Ectodermal cell (in vitro differentiated cells): ENCODE results near the gene AGTR1.

ENCODE experiments used
- H3K27ac ChIP-seq: 2 replicates; pipeline ENCODE4 v1.7.0; 2013; ENCODE audit warnings: mild to moderate bottlenecking, low read depth, low read length; ENCODE audit not compliant: insufficient read depth, poor library complexity, severe bottlenecking
- H3K27me3 ChIP-seq: 2 replicates; pipeline ENCODE4 v1.7.0; 2013; ENCODE audit warnings: mild to moderate bottlenecking, low read length; ENCODE audit not compliant: insufficient read depth, control insufficient read depth, poor library complexity, severe bottlenecking
- H3K36me3 ChIP-seq: one replicate; pipeline ENCODE4 v1.7.0; 2013; ENCODE audit warnings: low read length; ENCODE audit not compliant: control insufficient read depth, insufficient read depth
- H3K4me1 ChIP-seq: one replicate; pipeline ENCODE4 v1.7.0; 2013; ENCODE audit warnings: low read length; ENCODE audit not compliant: control insufficient read depth, insufficient read depth
- H3K4me3 ChIP-seq: 2 replicates; pipeline ENCODE4 v1.7.0; 2013; ENCODE audit warnings: low read depth, low read length, control low read depth; ENCODE audit not compliant: insufficient read depth
- H3K9me3 ChIP-seq: 2 replicates; pipeline ENCODE4 v1.7.0; 2013; ENCODE audit warnings: mild to moderate bottlenecking, low read length, moderate library complexity; ENCODE audit not compliant: control insufficient read depth
- WGBS, 2 experiments: methylation state at CpG; one replicate each; pipeline ENCODE4 v1.1.7; 2013; ENCODE audit warnings: missing lambda C conversion rate in 2 of 2; 5-methylcytosine and 5-hydroxymethylcytosine counted together

The AGTR1 gene

DNA sequence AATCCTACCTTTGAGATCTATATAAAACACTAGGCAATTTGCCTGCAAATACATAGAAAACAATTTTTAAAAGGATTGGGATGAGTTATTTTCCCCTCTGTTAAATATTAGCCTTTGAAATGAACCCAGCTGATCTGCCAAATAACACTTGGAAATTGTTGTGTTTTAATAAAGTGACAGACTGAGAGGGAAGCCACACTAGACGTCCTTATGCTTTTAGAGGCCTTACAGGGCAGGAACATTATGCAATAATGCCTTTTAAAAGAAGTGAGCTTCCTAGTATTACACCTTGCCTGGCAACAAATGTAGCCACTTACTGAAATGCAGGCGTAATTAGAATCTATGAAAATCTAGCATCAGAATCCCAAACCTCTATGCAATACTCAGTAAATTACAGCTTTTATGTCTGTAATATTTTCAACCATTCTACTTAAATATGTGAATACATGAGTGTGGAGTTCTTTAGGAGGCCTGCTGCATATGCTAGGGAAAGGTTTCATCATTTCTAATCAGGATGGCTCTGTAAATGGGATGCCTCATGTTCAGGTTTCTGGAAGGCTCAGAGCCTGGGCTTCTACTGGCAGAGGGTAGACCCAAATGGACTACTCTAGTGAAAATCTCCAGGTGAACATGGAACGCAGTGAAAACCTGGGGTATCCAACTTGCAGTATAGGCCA, 20.3 kb downstream of the AGTR1 start:
- 87 to 89% methylated on average over 3 of the region's 3 CpGs for WGBS, 2 experiments
- Histone ChIP-seq H3K27ac (no peak overlapping the region), H3K36me3 (no peaks in the 10 kb centered on the region), H3K9me3 (no peaks in the 10 kb centered on the region), H3K4me3 (no peak overlapping the region), H3K4me1 (no peaks in the 10 kb centered on the region), H3K27me3 (no peaks in the 10 kb centered on the region)

DNA sequence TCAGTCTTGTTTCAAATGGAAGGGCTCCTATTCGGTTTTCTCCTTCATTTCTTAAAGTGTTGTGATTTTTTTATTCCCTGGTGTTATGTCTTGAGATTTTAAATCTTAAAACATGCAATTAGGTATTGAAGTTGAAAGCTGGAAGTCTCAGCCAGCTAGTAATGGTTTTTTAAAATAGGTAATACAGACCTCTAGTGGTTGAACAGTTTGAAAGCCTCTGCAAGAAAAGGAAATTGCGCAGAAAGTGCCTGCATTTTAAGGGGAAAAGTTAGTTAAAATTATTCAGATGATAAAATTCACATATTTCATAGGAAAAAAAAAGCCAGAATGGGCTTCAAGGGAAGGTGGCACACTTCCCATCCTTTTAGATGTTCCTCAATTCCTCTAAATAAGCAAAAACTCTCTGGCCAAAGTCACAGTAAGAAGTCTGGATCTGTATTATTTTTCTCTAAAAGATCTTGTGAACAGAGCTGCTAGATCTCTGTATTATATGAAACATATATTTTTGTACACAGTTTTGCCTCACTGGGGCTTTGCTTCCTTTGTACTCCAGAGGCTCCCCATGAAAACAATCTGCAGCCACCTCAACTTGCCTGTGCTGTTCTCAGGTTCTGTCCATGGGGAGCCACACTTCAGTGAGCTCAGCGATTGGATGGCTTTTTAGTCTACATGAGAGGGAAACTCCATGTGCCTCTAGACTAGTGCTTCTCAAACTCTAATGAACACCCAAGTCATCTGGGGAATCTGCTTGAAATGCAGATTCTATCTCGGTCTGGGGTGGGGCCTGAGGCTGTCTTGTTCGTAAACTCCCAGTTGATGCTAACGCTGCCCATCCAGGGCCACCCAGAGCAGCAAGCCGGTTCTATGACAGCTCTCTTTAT, 21.5 kb downstream of the AGTR1 start:
- H3K4me3 ChIP-seq, result no peak overlapping the region
- no peaks in the 10 kb centered on the region for H3K9me3 ChIP-seq
- 43 to 57% methylated on average over 4 to 6 of the region's 7 CpGs for WGBS, 2 experiments
- no peaks in the 10 kb centered on the region for H3K4me1 ChIP-seq
- no peaks in the 10 kb centered on the region for H3K36me3 ChIP-seq
- no peak overlapping the region for H3K27ac ChIP-seq
- no peaks in the 10 kb centered on the region for H3K27me3 ChIP-seq

DNA sequence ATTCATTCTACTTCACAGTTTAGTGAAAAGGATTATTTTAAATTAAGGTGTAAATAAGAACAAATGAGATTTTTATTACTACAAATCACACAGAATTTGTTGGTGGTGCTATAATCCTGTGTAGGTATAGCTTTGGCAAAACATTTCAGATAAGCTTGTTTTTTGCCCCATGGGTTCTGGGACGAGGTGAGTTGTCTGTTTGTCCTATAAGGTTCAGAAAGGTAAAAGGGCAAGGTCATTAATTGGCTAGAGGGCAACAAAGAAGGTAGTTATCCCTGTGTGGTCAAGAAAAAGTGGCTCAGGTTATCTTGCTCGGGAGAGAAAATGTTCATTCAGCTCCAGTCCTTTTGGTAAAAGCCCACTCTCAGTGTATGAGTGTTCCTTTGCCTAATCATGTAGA, 23.2 kb downstream of the AGTR1 start:
- H3K4me3 ChIP-seq, result no peak overlapping the region
- no peaks in the 10 kb centered on the region for H3K36me3 ChIP-seq
- WGBS, 2 experiments, result 89 to 93% methylated on average over 2 of the region's 2 CpGs
- no peaks in the 10 kb centered on the region for H3K27me3 ChIP-seq
- no peak overlapping the region for H3K27ac ChIP-seq
- no peaks in the 10 kb centered on the region for H3K4me1 ChIP-seq
- no peaks in the 10 kb centered on the region for H3K9me3 ChIP-seq

DNA sequence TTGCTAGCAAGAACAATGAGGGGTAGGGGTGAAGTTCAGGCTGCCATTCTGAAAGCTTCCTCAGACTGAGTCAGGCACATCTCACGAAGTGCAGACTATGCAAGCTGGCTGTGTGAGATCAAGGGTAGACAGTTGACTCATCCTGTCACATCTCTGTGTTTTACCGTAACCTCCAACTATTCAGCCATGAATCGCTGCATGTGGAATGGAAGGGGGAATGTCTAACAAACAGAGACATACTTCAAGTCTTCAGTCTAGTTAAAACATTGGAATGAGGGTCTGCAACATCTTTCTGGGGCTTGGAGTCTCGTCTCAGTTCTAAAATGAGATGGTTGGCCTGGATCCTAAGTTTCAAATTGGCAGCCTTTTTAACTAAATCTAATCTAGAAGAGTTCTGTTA, 25.9 kb downstream of the AGTR1 start:
- Histone ChIP-seq H3K36me3 (no peaks in the 10 kb centered on the region), H3K4me1 (no peaks in the 10 kb centered on the region), H3K4me3 (no peak overlapping the region), H3K9me3 (no peaks in the 10 kb centered on the region), H3K27me3 (no peaks in the 10 kb centered on the region), H3K27ac (no peak overlapping the region)
- WGBS, 2 experiments, result 87 to 88% methylated on average over 4 of the region's 4 CpGs

DNA sequence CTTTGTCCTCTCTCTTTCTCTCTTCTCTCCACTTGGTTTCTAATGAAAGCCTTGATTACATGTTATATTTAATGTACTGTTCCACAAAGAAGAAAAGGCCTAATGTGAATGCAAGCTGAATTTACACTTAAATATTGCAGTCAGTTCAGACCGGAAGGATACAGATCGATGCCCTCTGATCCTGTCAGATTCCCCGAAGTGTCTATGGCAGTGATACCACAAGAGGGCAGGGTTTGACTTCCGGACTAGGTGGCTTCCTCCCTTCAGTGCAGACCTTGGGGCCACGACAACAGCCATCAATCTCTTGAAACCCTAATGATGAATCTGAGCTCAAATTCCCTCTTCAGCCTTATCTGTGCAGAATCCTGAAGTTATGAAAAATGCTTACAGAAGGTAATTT, 29.5 kb downstream of the AGTR1 start:
- Histone ChIP-seq H3K4me1 (no peaks in the 10 kb centered on the region), H3K9me3 (no peaks in the 10 kb centered on the region), H3K27ac (no peak overlapping the region), H3K4me3 (no peak overlapping the region), H3K36me3 (no peaks in the 10 kb centered on the region), H3K27me3 (no peaks in the 10 kb centered on the region)
- 47 to 52% methylated on average over 5 of the region's 5 CpGs for WGBS, 2 experiments

DNA sequence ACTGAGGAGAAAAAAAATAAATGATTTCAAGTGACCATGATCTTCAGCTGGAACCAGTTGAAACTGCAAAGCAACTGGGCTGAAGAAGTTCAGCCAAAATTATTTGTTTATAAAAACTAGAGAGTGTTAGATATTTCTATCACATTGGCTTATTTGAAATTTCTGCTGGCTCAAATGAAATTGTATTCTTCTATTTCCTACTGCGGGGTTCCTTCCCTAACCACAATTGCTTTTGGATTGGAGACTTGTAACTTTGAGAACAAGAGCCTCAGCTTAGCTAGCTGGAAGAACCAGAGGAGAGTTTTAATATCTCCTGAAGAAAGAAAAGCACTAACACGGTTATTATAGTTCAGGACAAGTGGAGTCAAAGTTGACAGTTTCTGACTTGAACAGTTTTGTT, 31.1 kb downstream of the AGTR1 start:
- H3K4me3 ChIP-seq, result no peak overlapping the region
- H3K36me3 ChIP-seq, result no peaks in the 10 kb centered on the region
- H3K9me3 ChIP-seq, result no peaks in the 10 kb centered on the region
- H3K4me1 ChIP-seq, result no peaks in the 10 kb centered on the region
- 89% methylated on average over 2 of the region's 2 CpGs for WGBS, 2 experiments
- no peaks in the 10 kb centered on the region for H3K27me3 ChIP-seq
- no peak overlapping the region for H3K27ac ChIP-seq

DNA sequence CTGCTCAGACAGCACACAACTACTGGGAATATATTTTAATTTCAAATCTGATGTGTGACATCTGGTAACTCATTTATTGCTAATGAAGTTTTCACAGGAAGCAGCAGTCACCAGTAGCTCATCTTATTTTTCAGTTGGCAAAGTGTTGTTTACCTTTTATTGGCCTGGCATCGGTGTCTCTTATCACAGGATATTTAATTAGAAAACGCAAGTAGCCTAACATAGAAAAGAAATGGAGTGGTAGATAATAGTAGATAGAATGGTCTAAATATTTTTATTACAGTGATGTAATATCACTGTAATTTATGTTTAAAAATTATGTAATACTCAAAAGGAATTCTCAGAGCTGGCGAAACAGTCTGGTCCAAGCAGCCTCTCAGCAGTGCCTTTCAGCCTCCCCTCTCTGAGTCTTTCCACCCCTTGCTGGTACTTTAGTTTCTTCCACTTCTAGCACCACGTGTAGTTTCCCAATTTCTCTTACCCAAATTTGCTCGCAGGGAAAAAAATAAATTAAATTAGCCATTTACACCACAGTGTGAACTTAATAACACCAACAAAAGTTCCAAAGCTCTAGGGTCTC, 31.9 kb downstream of the AGTR1 start:
- Histone ChIP-seq H3K9me3 (no peaks in the 10 kb centered on the region), H3K27me3 (no peaks in the 10 kb centered on the region), H3K27ac (no peak overlapping the region), H3K36me3 (no peaks in the 10 kb centered on the region), H3K4me3 (no peak overlapping the region), H3K4me1 (no peaks in the 10 kb centered on the region)
- 80 to 82% methylated on average over 5 of the region's 5 CpGs for WGBS, 2 experiments

DNA sequence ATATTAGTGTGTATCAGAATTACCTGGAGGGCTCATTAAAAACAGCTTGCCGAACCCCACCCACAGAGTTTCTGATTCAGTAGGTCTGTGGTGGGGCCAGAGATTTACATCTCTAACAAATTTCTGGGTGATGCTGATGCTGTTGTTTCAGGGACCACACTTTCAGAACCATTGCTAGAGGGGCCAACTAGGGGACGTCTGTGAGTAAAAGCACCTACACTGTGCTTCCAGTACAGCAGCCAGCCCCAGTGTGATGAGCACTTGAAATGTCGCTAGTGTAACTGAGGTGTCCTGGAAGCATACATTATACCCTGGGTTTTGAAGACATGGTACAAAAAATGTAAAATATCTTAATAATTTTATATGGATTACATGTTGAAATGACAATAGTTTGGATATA, 33.0 kb downstream of the AGTR1 start:
- Histone ChIP-seq H3K4me1 (no peaks in the 10 kb centered on the region), H3K27me3 (no peaks in the 10 kb centered on the region), H3K27ac (no peak overlapping the region), H3K9me3 (no peaks in the 10 kb centered on the region), H3K36me3 (no peaks in the 10 kb centered on the region), H3K4me3 (no peak overlapping the region)
- 90% methylated on average over 2 to 3 of the region's 3 CpGs for WGBS, 2 experiments

DNA sequence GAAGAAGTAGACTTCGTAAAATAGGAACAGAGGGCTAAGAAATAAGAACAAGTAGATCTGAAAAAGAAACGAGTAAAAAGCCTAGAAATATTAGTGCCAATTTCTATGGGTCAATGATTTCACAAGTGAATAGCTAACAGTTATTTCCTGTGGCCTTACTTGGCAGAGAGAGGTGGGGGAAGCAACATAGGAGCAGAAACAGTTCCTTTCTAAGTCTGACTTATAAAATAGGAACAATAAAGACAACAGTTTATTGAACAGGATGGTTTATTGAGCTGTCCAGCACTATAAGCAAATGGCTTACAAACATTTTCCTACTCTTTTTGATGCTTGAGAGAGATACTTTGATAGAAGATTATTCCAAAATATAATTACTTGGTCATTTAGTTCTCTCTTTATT, 37.9 kb downstream of the AGTR1 start:
- no peak overlapping the region for H3K27ac ChIP-seq
- H3K4me1 ChIP-seq, result no peaks in the 10 kb centered on the region
- WGBS, 2 experiments, result 90 to 93% methylated on average over 2 of the region's 2 CpGs
- H3K9me3 ChIP-seq, result no peaks in the 10 kb centered on the region
- no peak overlapping the region for H3K4me3 ChIP-seq
- H3K27me3 ChIP-seq, result no peaks in the 10 kb centered on the region
- H3K36me3 ChIP-seq, result no peaks in the 10 kb centered on the region

DNA sequence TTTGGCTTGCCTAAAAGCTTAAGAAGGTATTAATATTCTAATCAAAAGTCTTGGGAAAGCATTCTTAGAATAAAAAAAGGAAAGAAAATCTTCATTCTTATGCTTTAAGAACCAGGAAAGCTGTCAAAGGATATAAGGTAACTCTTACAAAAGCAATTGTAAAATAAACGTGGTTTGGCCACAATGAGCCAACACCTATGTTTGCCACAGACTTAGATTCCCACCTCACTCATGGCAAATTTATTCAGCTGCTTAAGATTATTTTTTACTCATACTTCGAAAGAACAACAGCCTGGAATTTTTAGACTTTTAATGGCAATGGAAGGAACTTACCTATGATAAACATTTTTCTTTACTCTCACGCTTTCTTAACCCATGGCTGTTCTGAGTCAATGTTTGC, 38.4 kb downstream of the AGTR1 start:
- 89 to 93% methylated on average over 3 of the region's 3 CpGs for WGBS, 2 experiments
- Histone ChIP-seq H3K4me3 (no peak overlapping the region), H3K4me1 (no peaks in the 10 kb centered on the region), H3K27me3 (no peaks in the 10 kb centered on the region), H3K9me3 (no peaks in the 10 kb centered on the region), H3K36me3 (no peaks in the 10 kb centered on the region), H3K27ac (no peak overlapping the region)
